ENCODE data around the gene CPEB4. TPM values are rescaled to one million over a fixed set of nuclear protein-coding genes. Genes with fewer than 3 reads are reported as not detected.

The CPEB4 gene
- total and polyA plus RNA-seq, 9 of the 15 experiments (the other 6 are each of a cell fraction or from before 2014, with no cell fraction given) = 7.4 to 21.3 (median 12.4) TPM

DNA sequence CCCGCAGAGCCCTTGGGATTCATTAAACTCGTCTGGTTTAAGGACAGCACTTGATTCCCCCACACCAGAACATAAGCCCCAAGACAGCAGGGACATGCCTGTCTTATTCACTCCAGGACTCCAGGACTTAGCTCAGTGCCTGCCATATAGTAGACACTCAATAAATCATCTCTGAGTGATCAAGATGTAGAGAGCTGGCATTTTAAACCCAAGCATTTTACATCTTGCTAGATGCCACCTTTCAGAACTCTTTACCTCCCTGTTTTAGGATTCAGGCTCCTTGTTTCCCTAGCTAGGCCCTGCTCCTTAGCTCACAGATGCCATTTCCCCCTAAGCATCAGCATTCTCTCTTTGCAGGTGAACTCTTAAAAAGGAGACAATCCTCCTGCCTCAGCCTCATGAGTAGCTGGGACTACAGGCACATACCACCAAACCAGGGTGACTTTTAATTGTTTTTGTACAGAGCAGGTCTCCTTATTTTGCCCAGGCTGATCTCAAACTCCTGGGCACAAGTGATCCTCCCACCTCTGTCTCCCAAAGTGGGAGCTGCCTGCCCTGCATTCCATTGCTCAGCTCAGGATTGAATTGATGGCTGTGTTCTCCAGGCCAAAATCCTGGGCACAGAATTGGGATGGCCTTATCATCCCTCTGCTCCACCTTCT is 32.0 kb upstream of the CPEB4 start (continued):
- TF ChIP-seq MEF2D (tag; conservative IDR thresholded peaks at IDR 0.05; ENCODE audit: low read depth) (no peak), ZEB2 (IDR thresholded peaks at IDR 0.05) (no peak), ZNF232 (CRISPR knock-in tag; IDR thresholded peaks at IDR 0.05) (no peak), NFE2 (IDR thresholded peaks at IDR 0.05; ENCODE audit: low read depth) (no peak), OTX1 (CRISPR knock-in tag; IDR thresholded peaks at IDR 0.05) (no peak), HEY1 (CRISPR knock-in tag; IDR thresholded peaks at IDR 0.05; ENCODE audit: borderline replicate concordance) (peak; percentile 47; the same call in 1 of the 2 replicates), PBX2 (CRISPR knock-in tag; IDR thresholded peaks at IDR 0.05; ENCODE audit: low read depth) (no peak), PBX2 (tag; conservative IDR thresholded peaks at IDR 0.05; ENCODE audit: low read depth) (peak; percentile 84), NCOA4 (IDR thresholded peaks at IDR 0.05; ENCODE audit: partially characterized antibody) (no peak), RB1 (IDR thresholded peaks at IDR 0.05; ENCODE audit: low read depth) (peak; percentile 24; the same call in 1 of the 2 replicates), ZNF3 (CRISPR knock-in tag; IDR thresholded peaks at IDR 0.05) (no peak), ZSCAN32 (CRISPR knock-in tag; IDR thresholded peaks at IDR 0.05) (no peak), RBFOX2 (IDR thresholded peaks at IDR 0.05; ENCODE audit: low read depth, low read length) (0 out of 2 replicates have a peak, but pooled peaks have one; percentile 8), PREB (CRISPR knock-in tag; IDR thresholded peaks at IDR 0.05) (no peak), MXD1 (CRISPR knock-in tag; IDR thresholded peaks at IDR 0.05; ENCODE audit: borderline replicate concordance, poor library complexity, severe bottlenecking) (peak; percentile 8), ZFP30 (CRISPR knock-in tag; IDR thresholded peaks at IDR 0.05; ENCODE audit: borderline replicate concordance) (no peak), NR2C1 (IDR thresholded peaks at IDR 0.05) (no peak), NR2C1 (tag; IDR thresholded peaks at IDR 0.05) (peak; percentile 10; the same call in 1 of the 2 replicates), BCOR (IDR thresholded peaks at IDR 0.05) (0 out of 2 replicates have a peak, but pooled peaks have one; percentile 26), TAF1 (IDR thresholded peaks at IDR 0.05; ENCODE audit: control insufficient read depth, extremely low read depth, insufficient read depth, low read length, severe bottlenecking) (no peak)
- TF ChIP-seq, protein P1, sequence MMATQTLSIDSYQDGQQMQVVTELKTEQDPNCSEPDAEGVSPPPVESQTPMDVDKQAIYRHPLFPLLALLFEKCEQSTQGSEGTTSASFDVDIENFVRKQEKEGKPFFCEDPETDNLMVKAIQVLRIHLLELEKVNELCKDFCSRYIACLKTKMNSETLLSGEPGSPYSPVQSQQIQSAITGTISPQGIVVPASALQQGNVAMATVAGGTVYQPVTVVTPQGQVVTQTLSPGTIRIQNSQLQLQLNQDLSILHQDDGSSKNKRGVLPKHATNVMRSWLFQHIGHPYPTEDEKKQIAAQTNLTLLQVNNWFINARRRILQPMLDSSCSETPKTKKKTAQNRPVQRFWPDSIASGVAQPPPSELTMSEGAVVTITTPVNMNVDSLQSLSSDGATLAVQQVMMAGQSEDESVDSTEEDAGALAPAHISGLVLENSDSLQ (IDR thresholded peaks at IDR 0.05) = peak; percentile 93
- TF ChIP-seq, protein P2, sequence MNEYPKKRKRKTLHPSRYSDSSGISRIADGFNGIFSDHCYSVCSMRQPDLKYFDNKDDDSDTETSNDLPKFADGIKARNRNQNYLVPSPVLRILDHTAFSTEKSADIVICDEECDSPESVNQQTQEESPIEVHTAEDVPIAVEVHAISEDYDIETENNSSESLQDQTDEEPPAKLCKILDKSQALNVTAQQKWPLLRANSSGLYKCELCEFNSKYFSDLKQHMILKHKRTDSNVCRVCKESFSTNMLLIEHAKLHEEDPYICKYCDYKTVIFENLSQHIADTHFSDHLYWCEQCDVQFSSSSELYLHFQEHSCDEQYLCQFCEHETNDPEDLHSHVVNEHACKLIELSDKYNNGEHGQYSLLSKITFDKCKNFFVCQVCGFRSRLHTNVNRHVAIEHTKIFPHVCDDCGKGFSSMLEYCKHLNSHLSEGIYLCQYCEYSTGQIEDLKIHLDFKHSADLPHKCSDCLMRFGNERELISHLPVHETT (CRISPR knock-in tag; conservative IDR thresholded peaks at IDR 0.05 in 1 of 2, IDR thresholded peaks at IDR 0.05 in 1 of 2) = peak in 1 of 2 experiments; percentile 4; a peak in 1 of 4 replicates
